GM23248 (cell line): ENCODE results near the gene BTBD18.

Experiments
- EZH2 ChIP-seq: fragments of 200-600 bp; sonication (generic); IDR thresholded peaks from 2 replicates; pipeline ENCODE4 v1.6.1; 2018; ENCODE audit warnings: antibody characterized with exemption, mild to moderate bottlenecking; ENCODE audit not compliant: insufficient read depth, poor library complexity, severe bottlenecking
- EZH2phosphoT487 ChIP-seq: fragments of 200-600 bp; sonication (generic); IDR thresholded peaks from 2 replicates; pipeline ENCODE4 v1.6.1; 2018; ENCODE audit warnings: antibody characterized with exemption, moderate library complexity, mild to moderate bottlenecking, low read depth; ENCODE audit not compliant: insufficient read depth

- TF ChIP-seq EZH2 (no peak), EZH2phosphoT487 (no peak)
Measured at GRCh38 chr11:57728829-57729228, 22.8 kb downstream of the BTBD18 start.
